Occipital lobe (tissue), 2 donors: ENCODE measurements around the gene KCNIP3. TPM values are rescaled to one million over a fixed set of nuclear protein-coding genes. Genes with fewer than 3 reads are reported as not detected.

Experiments
- DNase-seq: peaks from one replicate; lab custom pipeline; 2025; lab: John Stamatoyannopoulos, UW
- total RNA-seq: library from RNA; depleted of rRNA; stranded (reverse); fragments of >200 nt; gene quantifications from one replicate; pipeline ENCODE4 v1.2.3, GENCODE V29; 2014

Gene KCNIP3
- total RNA-seq, 1 donor from 2014 or later, result 6.9 TPM

GRCh38 chr2:95294579-95295250, 2.4 kb upstream of the KCNIP3 start:
- DNase-seq, result no peak

- no peak for DNase-seq
Observed at GRCh38 chr2:95295376-95295775, 1.8 kb upstream of the KCNIP3 start.

GRCh38 chr2:95296011-95296410, 1.1 kb upstream of the KCNIP3 start:
- peak; percentile 61 for DNase-seq

GRCh38 chr2:95297639-95298395, 670 bp downstream of the KCNIP3 start:
- DNase-seq, result no peak

- no peak for DNase-seq
Observed at GRCh38 chr2:95298486-95299111, 1.5 kb downstream of the KCNIP3 start.

GRCh38 chr2:95299961-95300360, 2.8 kb downstream of the KCNIP3 start:
- DNase-seq, result no peak

GRCh38 chr2:95300450-95300849, 3.3 kb downstream of the KCNIP3 start:
- no peak for DNase-seq

- no peak for DNase-seq
Observed at GRCh38 chr2:95301186-95301585, 4.0 kb downstream of the KCNIP3 start.

GRCh38 chr2:95301876-95302641, 4.9 kb downstream of the KCNIP3 start:
- DNase-seq, result peak; percentile 73

GRCh38 chr2:95303191-95303919, 6.2 kb downstream of the KCNIP3 start:
- DNase-seq, result peak; percentile 45

GRCh38 chr2:95305380-95306061, 8.4 kb downstream of the KCNIP3 start:
- no peak for DNase-seq

GRCh38 chr2:95306336-95306895, 9.3 kb downstream of the KCNIP3 start:
- no peak for DNase-seq

- DNase-seq, result no peak
Observed at GRCh38 chr2:95307036-95307435, 9.9 kb downstream of the KCNIP3 start.

- no peak for DNase-seq
Observed at GRCh38 chr2:95307878-95308277, 10.7 kb downstream of the KCNIP3 start.

GRCh38 chr2:95308426-95308990, 11.4 kb downstream of the KCNIP3 start:
- DNase-seq, result no peak

- no peak for DNase-seq
Observed at GRCh38 chr2:95309599-95309998, 12.5 kb downstream of the KCNIP3 start.

GRCh38 chr2:95310216-95310615, 13.1 kb downstream of the KCNIP3 start:
- no peak for DNase-seq

GRCh38 chr2:95310651-95311050, 13.5 kb downstream of the KCNIP3 start:
- DNase-seq, result no peak

- DNase-seq, result peak; percentile 57
Observed at GRCh38 chr2:95311815-95312542, 14.8 kb downstream of the KCNIP3 start.
